GM12878 (cell line): ENCODE data around the gene GTPBP3. TPM values are rescaled to one million over a fixed set of nuclear protein-coding genes. Genes with fewer than 3 reads are reported as not detected.

Source experiments
- ATF2 ChIP-seq: IDR thresholded peaks from 2 replicates; pipeline ENCODE4 v1.6.1; 2012; ENCODE audit warnings: low read length, inconsistent platforms
- BACH1 ChIP-seq: fragments of 450-650 bp; IDR thresholded peaks from 2 replicates; pipeline ENCODE4 v1.6.1; 2017; ENCODE audit warnings: mild to moderate bottlenecking, borderline replicate concordance
- DPF2 ChIP-seq: fragments of 450-650 bp; IDR thresholded peaks from 2 replicates; pipeline ENCODE4 v1.6.1; 2017; ENCODE audit warnings: mild to moderate bottlenecking
- KLF5 ChIP-seq: fragments of 450-650 bp; IDR thresholded peaks from 2 replicates; pipeline ENCODE4 v1.6.1; 2014; ENCODE audit warnings: mild to moderate bottlenecking; ENCODE audit not compliant: partially characterized antibody
- LARP7 ChIP-seq: fragments of 450-650 bp; IDR thresholded peaks from 2 replicates; pipeline ENCODE4 v1.6.1; 2017; ENCODE audit warnings: mild to moderate bottlenecking
- MTA2 ChIP-seq: fragments of 450-650 bp; IDR thresholded peaks from 2 replicates; pipeline ENCODE4 v1.6.1; 2016; ENCODE audit warnings: low read depth, mild to moderate bottlenecking, moderate library complexity
- NFYB ChIP-seq: IDR thresholded peaks from 2 replicates; pipeline ENCODE4 v1.6.1; 2011; ENCODE audit warnings: low read depth, mild to moderate bottlenecking, low read length, improper control_type of control experiment, moderate library complexity; ENCODE audit not compliant: insufficient read depth
- NR2C1 ChIP-seq: fragments of 450-650 bp; IDR thresholded peaks from 2 replicates; pipeline ENCODE4 v1.6.1; 2017; ENCODE audit warnings: antibody characterized with exemption, mild to moderate bottlenecking, moderate library complexity
- NR2C2 ChIP-seq: IDR thresholded peaks from 2 replicates; pipeline ENCODE4 v1.6.1; 2011; ENCODE audit warnings: borderline replicate concordance, low read depth; ENCODE audit not compliant: control insufficient read depth, insufficient read length
- NR2F1 ChIP-seq: fragments of 450-650 bp; conservative IDR thresholded peaks from 2 replicates; pipeline ENCODE4 v1.6.1; 2017; ENCODE audit warnings: mild to moderate bottlenecking
- PML ChIP-seq: IDR thresholded peaks from 2 replicates; pipeline ENCODE4 v1.6.1; 2012; ENCODE audit warnings: low read length, inconsistent platforms
- RBBP5 ChIP-seq: fragments of 200-600 bp; sonication (generic); conservative IDR thresholded peaks from 2 replicates; pipeline ENCODE4 v1.6.1; 2016
- RELA ChIP-seq: fragments of 450-650 bp; IDR thresholded peaks from 2 replicates; pipeline ENCODE4 v1.8.0; 2014; ENCODE audit warnings: borderline replicate concordance; ENCODE audit not compliant: partially characterized antibody
- RFX5 ChIP-seq: IDR thresholded peaks from 2 replicates; pipeline ENCODE4 v1.6.1; 2011; ENCODE audit warnings: low read depth, low read length, improper control_type of control experiment
- SMARCA5 ChIP-seq: fragments of 450-650 bp; IDR thresholded peaks from 2 replicates; pipeline ENCODE4 v1.6.1; 2017; ENCODE audit warnings: mild to moderate bottlenecking
- SRF ChIP-seq, 2 experiments: IDR thresholded peaks; 2 replicates each; pipeline ENCODE4 v1.6.1; 2011; ENCODE audit warnings: low read depth in 2 of 2, low read length in 2 of 2, mild to moderate bottlenecking in 1 of 2, moderate library complexity in 1 of 2
- SUPT20H ChIP-seq: IDR thresholded peaks from 2 replicates; pipeline ENCODE4 v1.6.1; 2011; ENCODE audit warnings: low read depth, mild to moderate bottlenecking, low read length, moderate library complexity, borderline replicate concordance; ENCODE audit not compliant: control insufficient read depth
- ZNF384 ChIP-seq: IDR thresholded peaks from 2 replicates; pipeline ENCODE4 v1.6.1; 2012; ENCODE audit warnings: low read depth, mild to moderate bottlenecking, low read length, improper control_type of control experiment, borderline replicate concordance
- ZNF592 ChIP-seq: fragments of 450-650 bp; IDR thresholded peaks from 2 replicates; pipeline ENCODE4 v1.6.1; 2017; ENCODE audit warnings: mild to moderate bottlenecking, moderate library complexity
- polyA plus RNA-seq, 11 experiments: library from polyadenylated mRNA; depleted of rRNA in 4 of 11; unstranded in 6 of 11; stranded (reverse) in 5 of 11; fragments of >200 nt; fragmentation: Nextera tagmentation in 4 of 11; fragmentation: Illumina TruSeq in 1 of 11; extraction: Ambion mirVana in 4 of 11; extraction: Trizol in 1 of 11; gene quantifications; 1 replicate in 1 of 11; 2 replicates in 10 of 11; pipeline versions ENCODE4 v1.2.1 to v1.2.3, GENCODE V29; 2011 to 2016; ENCODE audit warnings: inconsistent platforms in 2 of 11, missing spikeins in 2 of 11, low read depth in 1 of 11
- total RNA-seq, 4 experiments: library from RNA; depleted of rRNA in 3 of 4; stranded (reverse); fragments of >200 nt in 3 of 4; fragmentation: Illumina TruSeq in 1 of 4; extraction: Trizol in 1 of 4; gene quantifications; 2 replicates each; pipeline versions ENCODE4 v1.2.1 to v1.2.3, GENCODE V29; 2013 to 2021
- TF ChIP-seq, protein P1 (sequence below): fragments of 450-650 bp; IDR thresholded peaks from 2 replicates; pipeline ENCODE4 v1.6.1; 2017; ENCODE audit warnings: mild to moderate bottlenecking, low read depth, inconsistent platforms; ENCODE audit not compliant: poor library complexity, severe bottlenecking
- TF ChIP-seq, protein P2 (sequence below): fragments of 450-650 bp; IDR thresholded peaks from 2 replicates; pipeline ENCODE4 v1.6.1; 2016; ENCODE audit warnings: mild to moderate bottlenecking
- TF ChIP-seq, protein P3 (sequence below): IDR thresholded peaks from 2 replicates; pipeline ENCODE4 v1.6.1; 2012; ENCODE audit warnings: low read depth, low read length, improper control_type of control experiment

Gene GTPBP3
- total and polyA plus RNA-seq, 10 of the 15 experiments (the other 5 are each of a cell fraction or from before 2014, with no cell fraction given): 2.9 to 46.8 (median 15.4) TPM

- TF ChIP-seq ZNF384: no peak
- TF ChIP-seq SRF (IDR thresholded peaks at IDR 0.05; ENCODE audit: low read depth in 2 of 2, low read length in 2 of 2): no peak
- no peak for TF ChIP-seq BACH1
- no peak for TF ChIP-seq DPF2
- no peak for TF ChIP-seq NR2C2
- TF ChIP-seq, protein P1, sequence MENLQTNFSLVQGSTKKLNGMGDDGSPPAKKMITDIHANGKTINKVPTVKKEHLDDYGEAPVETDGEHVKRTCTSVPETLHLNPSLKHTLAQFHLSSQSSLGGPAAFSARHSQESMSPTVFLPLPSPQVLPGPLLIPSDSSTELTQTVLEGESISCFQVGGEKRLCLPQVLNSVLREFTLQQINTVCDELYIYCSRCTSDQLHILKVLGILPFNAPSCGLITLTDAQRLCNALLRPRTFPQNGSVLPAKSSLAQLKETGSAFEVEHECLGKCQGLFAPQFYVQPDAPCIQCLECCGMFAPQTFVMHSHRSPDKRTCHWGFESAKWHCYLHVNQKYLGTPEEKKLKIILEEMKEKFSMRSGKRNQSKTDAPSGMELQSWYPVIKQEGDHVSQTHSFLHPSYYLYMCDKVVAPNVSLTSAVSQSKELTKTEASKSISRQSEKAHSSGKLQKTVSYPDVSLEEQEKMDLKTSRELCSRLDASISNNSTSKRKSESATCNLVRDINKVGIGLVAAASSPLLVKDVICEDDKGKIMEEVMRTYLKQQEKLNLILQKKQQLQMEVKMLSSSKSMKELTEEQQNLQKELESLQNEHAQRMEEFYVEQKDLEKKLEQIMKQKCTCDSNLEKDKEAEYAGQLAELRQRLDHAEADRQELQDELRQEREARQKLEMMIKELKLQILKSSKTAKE: peak; percentile 85
- TF ChIP-seq LARP7: no peak
- no peak for TF ChIP-seq RELA
- no peak for TF ChIP-seq RBBP5
- TF ChIP-seq NR2C1: peak; percentile 81
- TF ChIP-seq, protein P2, sequence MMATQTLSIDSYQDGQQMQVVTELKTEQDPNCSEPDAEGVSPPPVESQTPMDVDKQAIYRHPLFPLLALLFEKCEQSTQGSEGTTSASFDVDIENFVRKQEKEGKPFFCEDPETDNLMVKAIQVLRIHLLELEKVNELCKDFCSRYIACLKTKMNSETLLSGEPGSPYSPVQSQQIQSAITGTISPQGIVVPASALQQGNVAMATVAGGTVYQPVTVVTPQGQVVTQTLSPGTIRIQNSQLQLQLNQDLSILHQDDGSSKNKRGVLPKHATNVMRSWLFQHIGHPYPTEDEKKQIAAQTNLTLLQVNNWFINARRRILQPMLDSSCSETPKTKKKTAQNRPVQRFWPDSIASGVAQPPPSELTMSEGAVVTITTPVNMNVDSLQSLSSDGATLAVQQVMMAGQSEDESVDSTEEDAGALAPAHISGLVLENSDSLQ: peak; percentile 67
- TF ChIP-seq RFX5: peak; percentile 78; the same call in 1 of the 2 replicates
- no peak for TF ChIP-seq ZNF592
- peak; percentile 23 for TF ChIP-seq MTA2
- no peak for TF ChIP-seq SUPT20H
- TF ChIP-seq NR2F1: 0 out of 2 replicates have a peak, but pooled peaks have one; percentile 42
- no peak for TF ChIP-seq ATF2
- TF ChIP-seq, protein P3, sequence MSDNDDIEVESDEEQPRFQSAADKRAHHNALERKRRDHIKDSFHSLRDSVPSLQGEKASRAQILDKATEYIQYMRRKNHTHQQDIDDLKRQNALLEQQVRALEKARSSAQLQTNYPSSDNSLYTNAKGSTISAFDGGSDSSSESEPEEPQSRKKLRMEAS: peak; percentile 72
- peak; percentile 62; the same call in 1 of the 2 replicates for TF ChIP-seq PML
- TF ChIP-seq SMARCA5: peak; percentile 78; the same call in 1 of the 2 replicates
- TF ChIP-seq NFYB: peak; percentile 76
- TF ChIP-seq KLF5: no peak
Observed at GRCh38 chr19:17336872-17337674, at the start of gene GTPBP3 (continued).
